Hepatocyte (in vitro differentiated cells): ENCODE measurements around the gene PAN2. TPM values are rescaled to one million over a fixed set of nuclear protein-coding genes. Genes with fewer than 3 reads are reported as not detected.
"Not testable (repeated sequence)": the region's sequence is repeated elsewhere in the genome, so short reads cannot be mapped to it uniquely, and the experiment has no call there.

Experiments used
- DNase-seq: peaks from one replicate; pipeline ENCODE4 v3.0.0-alpha.2; 2016; ENCODE audit warnings: low spot score
- H2AFZ ChIP-seq: fragments of 200-600 bp; sonication (generic); 2 replicates; pipeline ENCODE4 v1.6.0; 2016; ENCODE audit warnings: antibody characterized with exemption, mild to moderate bottlenecking
- H3K27ac ChIP-seq: fragments of 200-600 bp; sonication (generic); 2 replicates; pipeline ENCODE4 v1.5.1; 2016; ENCODE audit warnings: mild to moderate bottlenecking
- H3K27me3 ChIP-seq: fragments of 200-600 bp; sonication (generic); 2 replicates; pipeline ENCODE4 v1.6.1; 2016
- H3K36me3 ChIP-seq: fragments of 200-600 bp; sonication (generic); replicated peaks from 2 replicates; pipeline ENCODE4 v1.5.1; 2016; ENCODE audit warnings: low read depth; ENCODE audit not compliant: insufficient read depth
- H3K4me1 ChIP-seq: fragments of 200-600 bp; sonication (generic); 2 replicates; pipeline ENCODE4 v1.5.1; 2016; ENCODE audit warnings: mild to moderate bottlenecking, moderate library complexity; ENCODE audit not compliant: insufficient read depth
- H3K4me2 ChIP-seq: fragments of 200-600 bp; sonication (generic); 2 replicates; pipeline ENCODE4 v1.6.0; 2016
- H3K4me3 ChIP-seq: fragments of 200-600 bp; sonication (generic); 2 replicates; pipeline ENCODE4 v1.5.1; 2016; ENCODE audit warnings: mild to moderate bottlenecking
- H3K79me2 ChIP-seq: fragments of 200-600 bp; sonication (generic); 2 replicates; pipeline ENCODE4 v1.6.0; 2017; ENCODE audit warnings: mild to moderate bottlenecking
- H3K9me2 ChIP-seq: fragments of 200-600 bp; sonication (generic); replicated peaks from 2 replicates; pipeline ENCODE4 v1.6.0; 2017; ENCODE audit warnings: mild to moderate bottlenecking; ENCODE audit not compliant: insufficient read depth
- H3K9me3 ChIP-seq: fragments of 200-600 bp; sonication (generic); 2 replicates; pipeline ENCODE4 v1.5.1; 2016; ENCODE audit warnings: low read depth, mild to moderate bottlenecking
- H4K20me1 ChIP-seq: fragments of 200-600 bp; sonication (generic); 2 replicates; pipeline ENCODE4 v1.6.0; 2016; ENCODE audit warnings: mild to moderate bottlenecking; ENCODE audit not compliant: insufficient read depth, poor library complexity, severe bottlenecking
- EZH2 ChIP-seq: fragments of 200-600 bp; sonication (generic); IDR thresholded peaks from 2 replicates; pipeline ENCODE4 v1.6.1; 2016; ENCODE audit warnings: antibody characterized with exemption, mild to moderate bottlenecking, borderline replicate concordance
- EZH2phosphoT487 ChIP-seq: fragments of 200-600 bp; sonication (generic); IDR thresholded peaks from one replicate; pipeline ENCODE4 v1.6.1; 2018; ENCODE audit warnings: antibody characterized with exemption, mild to moderate bottlenecking, low read depth, moderate library complexity; ENCODE audit not compliant: unreplicated experiment, severe bottlenecking
- WGBS: methylation state at CpG from one replicate; pipeline ENCODE4 v1.1.6; 2016; ENCODE audit warnings: low lambda C conversion rate; ENCODE audit errors: missing lambda C conversion rate; 5-methylcytosine and 5-hydroxymethylcytosine counted together
- polyA plus RNA-seq: library from polyadenylated mRNA; unstranded; fragments of >200 nt; fragmentation: Nextera tagmentation; extraction: Ambion mirVana; gene quantifications from 2 replicates; pipeline ENCODE4 v1.2.1, GENCODE V29; 2016
- total RNA-seq: library from RNA; depleted of rRNA; stranded (reverse); fragments of >200 nt; gene quantifications from 2 replicates; pipeline ENCODE4 v1.2.3, GENCODE V29; 2014
- TF ChIP-seq, protein P1 (sequence below): fragments of 200-600 bp; sonication (generic); IDR thresholded peaks from 2 replicates; pipeline ENCODE4 v1.5.1; 2016; ENCODE audit warnings: antibody characterized with exemption, mild to moderate bottlenecking; ENCODE audit not compliant: poor library complexity

PAN2 gene
- total and polyA plus RNA-seq, 2 experiments from 2014 or later, result 23.6 to 29.4 TPM

DNA sequence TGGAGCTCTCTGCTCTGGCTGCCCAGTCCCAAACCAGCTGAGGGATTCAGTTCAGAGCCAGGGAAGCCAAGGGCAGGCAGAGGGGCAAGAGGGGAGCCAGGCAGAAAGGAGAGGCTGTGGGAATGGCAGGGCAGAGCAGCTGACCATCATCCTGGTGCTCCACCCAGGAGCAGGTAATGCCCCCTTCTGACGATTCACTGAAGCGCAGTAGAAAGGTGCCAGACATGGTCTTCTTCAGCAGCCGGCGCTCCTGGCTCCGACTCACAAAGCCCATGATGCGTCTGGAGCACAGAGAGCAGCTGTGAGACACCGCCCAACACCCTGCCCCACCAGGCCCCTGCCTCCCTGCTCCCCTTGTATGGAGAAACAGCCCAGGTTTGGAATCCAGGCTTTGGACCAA, 12.9 kb upstream of the PAN2 start:
- no peaks in the 10 kb centered on the region for H3K27me3 ChIP-seq
- H2AFZ ChIP-seq, result no peak overlapping the region
- H4K20me1 ChIP-seq, result no peaks in the 10 kb centered on the region
- no peak for DNase-seq
- TF ChIP-seq EZH2 (no peak), EZH2phosphoT487 (no peak)
- TF ChIP-seq, protein P1, sequence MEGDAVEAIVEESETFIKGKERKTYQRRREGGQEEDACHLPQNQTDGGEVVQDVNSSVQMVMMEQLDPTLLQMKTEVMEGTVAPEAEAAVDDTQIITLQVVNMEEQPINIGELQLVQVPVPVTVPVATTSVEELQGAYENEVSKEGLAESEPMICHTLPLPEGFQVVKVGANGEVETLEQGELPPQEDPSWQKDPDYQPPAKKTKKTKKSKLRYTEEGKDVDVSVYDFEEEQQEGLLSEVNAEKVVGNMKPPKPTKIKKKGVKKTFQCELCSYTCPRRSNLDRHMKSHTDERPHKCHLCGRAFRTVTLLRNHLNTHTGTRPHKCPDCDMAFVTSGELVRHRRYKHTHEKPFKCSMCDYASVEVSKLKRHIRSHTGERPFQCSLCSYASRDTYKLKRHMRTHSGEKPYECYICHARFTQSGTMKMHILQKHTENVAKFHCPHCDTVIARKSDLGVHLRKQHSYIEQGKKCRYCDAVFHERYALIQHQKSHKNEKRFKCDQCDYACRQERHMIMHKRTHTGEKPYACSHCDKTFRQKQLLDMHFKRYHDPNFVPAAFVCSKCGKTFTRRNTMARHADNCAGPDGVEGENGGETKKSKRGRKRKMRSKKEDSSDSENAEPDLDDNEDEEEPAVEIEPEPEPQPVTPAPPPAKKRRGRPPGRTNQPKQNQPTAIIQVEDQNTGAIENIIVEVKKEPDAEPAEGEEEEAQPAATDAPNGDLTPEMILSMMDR, result no peak
- no peak overlapping the region for H3K4me2 ChIP-seq
- no peak overlapping the region for H3K27ac ChIP-seq
- no peaks in the 10 kb centered on the region for H3K36me3 ChIP-seq
- H3K4me1 ChIP-seq, result no peaks in the 10 kb centered on the region
- H3K9me2 ChIP-seq, result no peaks in the 10 kb centered on the region
- 88% methylated on average over 7 of the region's 7 CpGs for WGBS
- H3K79me2 ChIP-seq, result no peaks in the 10 kb centered on the region
- no peak overlapping the region for H3K4me3 ChIP-seq
- no peaks in the 10 kb centered on the region for H3K9me3 ChIP-seq

DNA sequence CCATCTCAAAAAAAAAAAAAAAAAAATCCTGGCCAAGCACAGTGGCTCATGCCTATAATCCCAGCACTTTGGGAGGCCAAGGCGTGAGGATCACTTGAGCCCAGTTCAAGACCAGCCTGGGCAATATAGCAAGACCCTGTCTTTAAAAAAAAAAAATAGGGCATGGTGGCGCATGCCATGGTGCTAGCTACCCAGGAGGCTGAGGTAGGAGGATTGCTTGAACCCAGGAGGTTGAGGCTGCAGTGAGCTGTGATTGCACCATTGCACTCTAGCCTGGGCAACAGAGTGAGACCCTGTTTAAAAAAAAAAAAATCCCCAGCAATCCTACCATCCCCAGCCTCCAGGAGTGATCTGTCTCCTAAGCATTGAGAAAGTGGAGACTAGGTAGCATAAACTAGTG, 8.5 kb upstream of the PAN2 start:
- not testable (repeated sequence) for H3K27me3 ChIP-seq, H4K20me1 ChIP-seq, H3K27ac ChIP-seq, H3K9me2 ChIP-seq, H3K9me3 ChIP-seq, DNase-seq, H2AFZ ChIP-seq, H3K4me3 ChIP-seq, H3K36me3 ChIP-seq, H3K4me1 ChIP-seq, H3K79me2 ChIP-seq, H3K4me2 ChIP-seq
- whole genome bisulfite sequencing, result 94% methylated on average over 2 of the region's 2 CpGs

DNA sequence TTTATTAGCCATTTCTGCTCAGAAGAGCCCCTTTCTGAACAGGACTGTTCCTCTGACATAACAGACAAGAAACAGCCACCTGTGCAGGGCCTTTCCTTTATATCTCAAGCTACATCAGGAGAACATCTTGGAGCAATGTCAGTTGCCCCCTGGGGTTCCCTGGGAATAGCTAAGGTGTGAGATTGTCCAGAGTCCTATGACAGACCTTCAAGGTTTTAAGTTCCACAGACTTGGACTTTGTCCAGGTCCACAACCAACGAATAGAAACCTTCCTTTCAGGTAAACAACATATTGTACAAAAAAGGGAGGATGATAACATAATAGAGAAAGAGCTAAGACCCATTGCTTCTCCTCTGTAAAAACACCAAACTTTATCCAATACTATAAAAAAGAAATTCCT, 7.8 kb upstream of the PAN2 start:
- Histone ChIP-seq H3K4me1 (no peaks in the 10 kb centered on the region), H3K36me3 (no peaks in the 10 kb centered on the region), H4K20me1 (no peaks in the 10 kb centered on the region), H3K27ac (peak overlapping the region; percentile 32), H3K4me2 (no peak overlapping the region), H3K27me3 (no peaks in the 10 kb centered on the region), H3K4me3 (no peak overlapping the region), H2AFZ (no peak overlapping the region), H3K9me2 (no peaks in the 10 kb centered on the region), H3K9me3 (no peaks in the 10 kb centered on the region), H3K79me2 (no peaks in the 10 kb centered on the region)
- peak; percentile 39 for DNase-seq
- WGBS, result 48% methylated on average over 1 of the region's 1 CpG
- no peak for TF ChIP-seq EZH2
- no peak for TF ChIP-seq EZH2phosphoT487
- TF ChIP-seq, protein P1, result no peak

DNA sequence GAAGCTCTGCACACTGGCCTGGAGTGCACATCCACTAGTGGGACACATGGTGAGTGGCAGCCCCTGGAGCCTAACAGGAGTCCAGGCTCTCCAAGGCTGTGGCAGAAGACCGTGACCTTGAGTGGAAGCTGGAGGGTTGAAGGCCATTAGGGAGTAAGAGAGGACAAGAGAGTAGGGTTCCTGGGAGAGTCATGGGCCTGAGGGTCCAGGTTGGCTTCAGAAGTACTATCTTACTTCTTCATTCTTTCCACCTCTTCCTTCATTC, 5.3 kb upstream of the PAN2 start:
- WGBS, result 86% methylated on average over 1 of the region's 1 CpG
- no peak overlapping the region for H3K4me3 ChIP-seq
- peak overlapping the region; percentile 51 for H3K27ac ChIP-seq
- no peaks in the 10 kb centered on the region for H3K9me3 ChIP-seq
- no peaks in the 10 kb centered on the region for H4K20me1 ChIP-seq
- TF ChIP-seq EZH2 (no peak), EZH2phosphoT487 (no peak)
- TF ChIP-seq, protein P1, result no peak
- H3K4me2 ChIP-seq, result no peak overlapping the region
- H2AFZ ChIP-seq, result no peak overlapping the region
- no peaks in the 10 kb centered on the region for H3K27me3 ChIP-seq
- H3K4me1 ChIP-seq, result peaks cover 5% of the 10 kb centered on the region
- no peak for DNase-seq
- H3K36me3 ChIP-seq, result no peaks in the 10 kb centered on the region
- H3K79me2 ChIP-seq, result no peaks in the 10 kb centered on the region
- H3K9me2 ChIP-seq, result no peaks in the 10 kb centered on the region
